GM23338 (cell line): ENCODE measurements around the gene RAD18. TPM values are rescaled to one million over a fixed set of nuclear protein-coding genes. Genes with fewer than 3 reads are reported as not detected.

Source experiments
- ATAC-seq: fragments of 200-7000 bp; cut with Tn5 transposase; 3 replicates; pipeline ENCODE4 v1.9.1; 2020
- DNase-seq: peaks from one replicate; pipeline ENCODE4 v3.0.0-alpha.2; 2015; ENCODE audit warnings: low spot score
- H2AFZ ChIP-seq: fragments of 200-600 bp; sonication (generic); 2 replicates; pipeline ENCODE4 v1.8.0; 2016; ENCODE audit warnings: antibody characterized with exemption, mild to moderate bottlenecking, moderate library complexity
- H3F3A ChIP-seq: fragments of 200-600 bp; sonication (generic); replicated peaks from 2 replicates; pipeline ENCODE4 v1.8.0; 2017; ENCODE audit warnings: antibody characterized with exemption, mixed run types, low read depth
- H3K27ac ChIP-seq: fragments of 200-600 bp; sonication (generic); 2 replicates; pipeline ENCODE4 v1.6.1; 2016; ENCODE audit warnings: low read depth
- H3K27me3 ChIP-seq: fragments of 200-600 bp; sonication (generic); 2 replicates; pipeline ENCODE4 v1.8.0; 2016; ENCODE audit warnings: mild to moderate bottlenecking, mixed run types, moderate library complexity; ENCODE audit not compliant: insufficient read depth
- H3K36me3 ChIP-seq: fragments of 200-600 bp; sonication (generic); 2 replicates; pipeline ENCODE4 v1.8.0; 2016; ENCODE audit warnings: mild to moderate bottlenecking; ENCODE audit not compliant: insufficient read depth
- H3K4me1 ChIP-seq: fragments of 200-600 bp; sonication (generic); 2 replicates; pipeline ENCODE4 v1.8.0; 2016; ENCODE audit warnings: mild to moderate bottlenecking, moderate library complexity; ENCODE audit not compliant: insufficient read depth
- H3K4me2 ChIP-seq: fragments of 200-600 bp; sonication (generic); 2 replicates; pipeline ENCODE4 v1.7.1; 2017; ENCODE audit warnings: mixed run types
- H3K4me3 ChIP-seq: fragments of 200-600 bp; sonication (generic); 2 replicates; pipeline ENCODE4 v1.6.1; 2016; ENCODE audit warnings: mixed run types
- H3K79me2 ChIP-seq: fragments of 200-600 bp; sonication (generic); replicated peaks from 2 replicates; pipeline ENCODE4 v1.8.0; 2017; ENCODE audit warnings: mild to moderate bottlenecking; ENCODE audit not compliant: insufficient read depth
- H3K9me2 ChIP-seq: fragments of 200-600 bp; sonication (generic); 2 replicates; pipeline ENCODE4 v1.8.0; 2017; ENCODE audit not compliant: insufficient read depth
- H4K20me1 ChIP-seq: fragments of 200-600 bp; sonication (generic); replicated peaks from 2 replicates; pipeline ENCODE4 v1.8.0; 2017; ENCODE audit warnings: mild to moderate bottlenecking; ENCODE audit not compliant: insufficient read depth
- H3K27ac Mint-ChIP-seq: 2 replicates; pipeline ENCODE4 v1.8.0; 2020; ENCODE audit warnings: inconsistent platforms, mild to moderate bottlenecking, moderate library complexity, mixed read lengths
- H3K27me3 Mint-ChIP-seq: 3 replicates; pipeline ENCODE4 v1.8.0; 2022; ENCODE audit warnings: low read depth, mild to moderate bottlenecking, moderate library complexity, mixed read lengths, inconsistent platforms; ENCODE audit not compliant: insufficient read depth, poor library complexity
- H3K36me3 Mint-ChIP-seq: 3 replicates; pipeline ENCODE4 v1.8.0; 2021; ENCODE audit warnings: low read depth, mild to moderate bottlenecking, inconsistent platforms, moderate library complexity, mixed read lengths
- H3K4me1 Mint-ChIP-seq: 3 replicates; pipeline ENCODE4 v1.8.0; 2020; ENCODE audit warnings: mild to moderate bottlenecking, inconsistent platforms, mixed read lengths
- H3K4me3 Mint-ChIP-seq: 3 replicates; pipeline ENCODE4 v1.8.0; 2021; ENCODE audit warnings: moderate library complexity, mild to moderate bottlenecking, inconsistent platforms, mixed read lengths
- H3K9me3 Mint-ChIP-seq: 3 replicates; pipeline ENCODE4 v1.8.0; 2020; ENCODE audit warnings: moderate library complexity, mild to moderate bottlenecking, inconsistent platforms, mixed read lengths
- JUNB ChIP-seq: IDR thresholded peaks from one replicate; pipeline ENCODE4 v1.6.1; 2016; ENCODE audit warnings: antibody characterized with exemption; ENCODE audit not compliant: unreplicated experiment
- ZNF331 ChIP-seq: fragments of 250-450 bp; sonication (Bioruptor Pico); IDR thresholded peaks from 2 replicates; pipeline ENCODE4 v1.5.0; 2020; ENCODE audit warnings: low read depth, mild to moderate bottlenecking, moderate library complexity
- polyA plus RNA-seq: library from polyadenylated mRNA; unstranded; fragments of >200 nt; fragmentation: Nextera tagmentation; extraction: Ambion mirVana; gene quantifications from 2 replicates; pipeline ENCODE4 v1.2.1, GENCODE V29; 2016
- total RNA-seq: library from RNA; depleted of rRNA; stranded (reverse); fragments of >200 nt; shearing (Covaris generic); gene quantifications from 2 replicates; pipeline ENCODE4 v1.2.3, GENCODE V29; 2014
- TF ChIP-seq, protein P1 (sequence below): fragments of 250-450 bp; sonication (Bioruptor Pico); IDR thresholded peaks from 2 replicates; pipeline ENCODE4 v1.5.0; 2020; ENCODE audit warnings: mild to moderate bottlenecking, moderate library complexity
- TF ChIP-seq, protein P2 (sequence below), 2 experiments: fragments of 200-600 bp in 1 of 2; sonication (generic) in 1 of 2; conservative IDR thresholded peaks; 2 replicates each; pipeline versions ENCODE4 v1.5.1 to v1.6.1; 2016 to 2017; ENCODE audit warnings: antibody characterized with exemption in 2 of 2, low read depth in 2 of 2, mild to moderate bottlenecking in 2 of 2, moderate library complexity in 1 of 2
- TF ChIP-seq, protein P3 (sequence below): IDR thresholded peaks from 2 replicates; pipeline ENCODE4 v1.6.1; 2016; ENCODE audit warnings: antibody characterized with exemption

The RAD18 gene
- total and polyA plus RNA-seq, 2 experiments from 2014 or later, result 25.4 to 40.1 TPM

DNA sequence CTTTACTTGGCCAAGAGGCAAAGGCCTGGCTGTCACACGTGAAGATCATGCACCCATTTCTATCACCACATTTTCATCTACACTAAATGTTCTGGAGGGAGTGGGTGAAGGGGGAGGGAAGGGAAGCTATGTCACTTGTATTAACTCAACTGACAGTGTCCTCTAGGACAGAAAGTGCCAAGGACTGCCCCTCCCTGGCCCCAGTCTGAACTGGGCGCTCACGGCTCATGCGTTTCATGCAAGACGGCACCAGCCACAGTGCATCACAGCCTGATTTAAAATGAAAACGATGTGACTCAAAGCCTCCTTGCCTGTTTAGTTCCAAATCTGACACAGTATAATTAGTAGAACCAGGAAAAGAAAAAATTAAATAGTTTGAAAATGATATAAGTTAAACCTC lies 20.8 kb upstream of the RAD18 start (continued):
- TF ChIP-seq, protein P1, sequence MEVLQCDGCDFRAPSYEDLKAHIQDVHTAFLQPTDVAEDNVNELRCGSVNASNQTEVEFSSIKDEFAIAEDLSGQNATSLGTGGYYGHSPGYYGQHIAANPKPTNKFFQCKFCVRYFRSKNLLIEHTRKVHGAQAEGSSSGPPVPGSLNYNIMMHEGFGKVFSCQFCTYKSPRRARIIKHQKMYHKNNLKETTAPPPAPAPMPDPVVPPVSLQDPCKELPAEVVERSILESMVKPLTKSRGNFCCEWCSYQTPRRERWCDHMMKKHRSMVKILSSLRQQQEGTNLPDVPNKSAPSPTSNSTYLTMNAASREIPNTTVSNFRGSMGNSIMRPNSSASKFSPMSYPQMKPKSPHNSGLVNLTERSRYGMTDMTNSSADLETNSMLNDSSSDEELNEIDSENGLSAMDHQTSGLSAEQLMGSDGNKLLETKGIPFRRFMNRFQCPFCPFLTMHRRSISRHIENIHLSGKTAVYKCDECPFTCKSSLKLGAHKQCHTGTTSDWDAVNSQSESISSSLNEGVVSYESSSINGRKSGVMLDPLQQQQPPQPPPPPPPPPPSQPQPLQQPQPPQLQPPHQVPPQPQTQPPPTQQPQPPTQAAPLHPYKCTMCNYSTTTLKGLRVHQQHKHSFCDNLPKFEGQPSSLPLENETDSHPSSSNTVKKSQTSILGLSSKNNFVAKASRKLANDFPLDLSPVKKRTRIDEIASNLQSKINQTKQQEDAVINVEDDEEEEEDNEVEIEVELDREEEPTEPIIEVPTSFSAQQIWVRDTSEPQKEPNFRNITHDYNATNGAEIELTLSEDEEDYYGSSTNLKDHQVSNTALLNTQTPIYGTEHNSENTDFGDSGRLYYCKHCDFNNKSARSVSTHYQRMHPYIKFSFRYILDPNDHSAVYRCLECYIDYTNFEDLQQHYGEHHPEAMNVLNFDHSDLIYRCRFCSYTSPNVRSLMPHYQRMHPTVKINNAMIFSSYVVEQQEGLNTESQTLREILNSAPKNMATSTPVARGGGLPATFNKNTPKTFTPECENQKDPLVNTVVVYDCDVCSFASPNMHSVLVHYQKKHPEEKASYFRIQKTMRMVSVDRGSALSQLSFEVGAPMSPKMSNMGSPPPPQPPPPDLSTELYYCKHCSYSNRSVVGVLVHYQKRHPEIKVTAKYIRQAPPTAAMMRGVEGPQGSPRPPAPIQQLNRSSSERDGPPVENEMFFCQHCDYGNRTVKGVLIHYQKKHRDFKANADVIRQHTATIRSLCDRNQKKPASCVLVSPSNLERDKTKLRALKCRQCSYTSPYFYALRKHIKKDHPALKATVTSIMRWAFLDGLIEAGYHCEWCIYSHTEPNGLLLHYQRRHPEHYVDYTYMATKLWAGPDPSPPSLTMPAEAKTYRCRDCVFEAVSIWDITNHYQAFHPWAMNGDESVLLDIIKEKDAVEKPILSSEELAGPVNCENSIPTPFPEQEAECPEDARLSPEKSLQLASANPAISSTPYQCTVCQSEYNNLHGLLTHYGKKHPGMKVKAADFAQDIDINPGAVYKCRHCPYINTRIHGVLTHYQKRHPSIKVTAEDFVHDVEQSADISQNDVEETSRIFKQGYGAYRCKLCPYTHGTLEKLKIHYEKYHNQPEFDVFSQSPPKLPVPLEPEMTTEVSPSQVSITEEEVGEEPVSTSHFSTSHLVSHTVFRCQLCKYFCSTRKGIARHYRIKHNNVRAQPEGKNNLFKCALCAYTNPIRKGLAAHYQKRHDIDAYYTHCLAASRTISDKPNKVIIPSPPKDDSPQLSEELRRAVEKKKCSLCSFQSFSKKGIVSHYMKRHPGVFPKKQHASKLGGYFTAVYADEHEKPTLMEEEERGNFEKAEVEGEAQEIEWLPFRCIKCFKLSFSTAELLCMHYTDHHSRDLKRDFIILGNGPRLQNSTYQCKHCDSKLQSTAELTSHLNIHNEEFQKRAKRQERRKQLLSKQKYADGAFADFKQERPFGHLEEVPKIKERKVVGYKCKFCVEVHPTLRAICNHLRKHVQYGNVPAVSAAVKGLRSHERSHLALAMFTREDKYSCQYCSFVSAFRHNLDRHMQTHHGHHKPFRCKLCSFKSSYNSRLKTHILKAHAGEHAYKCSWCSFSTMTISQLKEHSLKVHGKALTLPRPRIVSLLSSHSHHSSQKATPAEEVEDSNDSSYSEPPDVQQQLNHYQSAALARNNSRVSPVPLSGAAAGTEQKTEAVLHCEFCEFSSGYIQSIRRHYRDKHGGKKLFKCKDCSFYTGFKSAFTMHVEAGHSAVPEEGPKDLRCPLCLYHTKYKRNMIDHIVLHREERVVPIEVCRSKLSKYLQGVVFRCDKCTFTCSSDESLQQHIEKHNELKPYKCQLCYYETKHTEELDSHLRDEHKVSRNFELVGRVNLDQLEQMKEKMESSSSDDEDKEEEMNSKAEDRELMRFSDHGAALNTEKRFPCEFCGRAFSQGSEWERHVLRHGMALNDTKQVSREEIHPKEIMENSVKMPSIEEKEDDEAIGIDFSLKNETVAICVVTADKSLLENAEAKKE (CRISPR knock-in tag), result no peak
- TF ChIP-seq ZNF331 (CRISPR knock-in tag), result no peak

DNA sequence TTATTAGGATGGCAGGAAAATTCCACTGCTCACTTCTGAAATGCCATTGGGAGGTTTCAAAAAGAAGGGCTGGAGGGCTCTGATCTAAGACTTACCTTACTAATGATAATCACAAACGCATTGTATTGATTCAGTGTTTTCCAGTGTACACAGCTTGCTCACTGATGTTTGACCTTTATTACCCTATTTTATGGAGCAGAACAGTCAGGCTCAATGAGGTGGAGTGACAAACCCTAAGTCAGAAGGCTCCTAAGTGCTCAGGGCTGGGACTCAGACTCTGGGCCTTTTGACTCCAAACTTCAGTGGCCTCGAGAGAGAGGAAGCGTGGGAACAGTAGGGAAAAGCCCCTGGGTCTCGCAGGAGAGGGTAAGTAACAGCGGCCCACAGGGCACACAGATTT lies 20.3 kb upstream of the RAD18 start:
- Histone ChIP-seq H3K27ac (no peak overlapping the region), H3F3A (no peaks in the 10 kb centered on the region), H4K20me1 (no peaks in the 10 kb centered on the region), H3K4me2 (no peak overlapping the region), H3K4me3 (no peak overlapping the region), H3K36me3 (no peaks in the 10 kb centered on the region), H3K9me2 (peaks cover 9% of the 10 kb centered on the region; the same call in 1 of the 2 replicates), H2AFZ (no peak overlapping the region), H3K79me2 (no peaks in the 10 kb centered on the region), H3K4me1 (no peaks in the 10 kb centered on the region), H3K27me3 (no peaks in the 10 kb centered on the region)
- ATAC-seq (no peak), DNase-seq (no peak)
- H3K27ac Mint-ChIP-seq, result no peak overlapping the region
- H3K9me3 Mint-ChIP-seq, result peaks cover 3% of the 10 kb centered on the region; the same call in 2 of the 3 replicates
- H3K36me3 Mint-ChIP-seq, result no peaks in the 10 kb centered on the region
- no peak overlapping the region for H3K4me3 Mint-ChIP-seq
- peaks cover 6% of the 10 kb centered on the region for H3K4me1 Mint-ChIP-seq
- H3K27me3 Mint-ChIP-seq, result peaks cover 11% of the 10 kb centered on the region
- TF ChIP-seq, protein P2, sequence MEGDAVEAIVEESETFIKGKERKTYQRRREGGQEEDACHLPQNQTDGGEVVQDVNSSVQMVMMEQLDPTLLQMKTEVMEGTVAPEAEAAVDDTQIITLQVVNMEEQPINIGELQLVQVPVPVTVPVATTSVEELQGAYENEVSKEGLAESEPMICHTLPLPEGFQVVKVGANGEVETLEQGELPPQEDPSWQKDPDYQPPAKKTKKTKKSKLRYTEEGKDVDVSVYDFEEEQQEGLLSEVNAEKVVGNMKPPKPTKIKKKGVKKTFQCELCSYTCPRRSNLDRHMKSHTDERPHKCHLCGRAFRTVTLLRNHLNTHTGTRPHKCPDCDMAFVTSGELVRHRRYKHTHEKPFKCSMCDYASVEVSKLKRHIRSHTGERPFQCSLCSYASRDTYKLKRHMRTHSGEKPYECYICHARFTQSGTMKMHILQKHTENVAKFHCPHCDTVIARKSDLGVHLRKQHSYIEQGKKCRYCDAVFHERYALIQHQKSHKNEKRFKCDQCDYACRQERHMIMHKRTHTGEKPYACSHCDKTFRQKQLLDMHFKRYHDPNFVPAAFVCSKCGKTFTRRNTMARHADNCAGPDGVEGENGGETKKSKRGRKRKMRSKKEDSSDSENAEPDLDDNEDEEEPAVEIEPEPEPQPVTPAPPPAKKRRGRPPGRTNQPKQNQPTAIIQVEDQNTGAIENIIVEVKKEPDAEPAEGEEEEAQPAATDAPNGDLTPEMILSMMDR (conservative IDR thresholded peaks at IDR 0.05; ENCODE audit: low read depth in 2 of 2), result no peak
- TF ChIP-seq, protein P3, sequence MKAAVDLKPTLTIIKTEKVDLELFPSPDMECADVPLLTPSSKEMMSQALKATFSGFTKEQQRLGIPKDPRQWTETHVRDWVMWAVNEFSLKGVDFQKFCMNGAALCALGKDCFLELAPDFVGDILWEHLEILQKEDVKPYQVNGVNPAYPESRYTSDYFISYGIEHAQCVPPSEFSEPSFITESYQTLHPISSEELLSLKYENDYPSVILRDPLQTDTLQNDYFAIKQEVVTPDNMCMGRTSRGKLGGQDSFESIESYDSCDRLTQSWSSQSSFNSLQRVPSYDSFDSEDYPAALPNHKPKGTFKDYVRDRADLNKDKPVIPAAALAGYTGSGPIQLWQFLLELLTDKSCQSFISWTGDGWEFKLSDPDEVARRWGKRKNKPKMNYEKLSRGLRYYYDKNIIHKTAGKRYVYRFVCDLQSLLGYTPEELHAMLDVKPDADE, result no peak
- TF ChIP-seq JUNB, result no peak
